Measurements from ENCODE around the gene CLDN34.

GRCh38 chrX:10015355-10015722, 48.2 kb downstream of the CLDN34 start:
- TF ChIP-seq, protein P1, sequence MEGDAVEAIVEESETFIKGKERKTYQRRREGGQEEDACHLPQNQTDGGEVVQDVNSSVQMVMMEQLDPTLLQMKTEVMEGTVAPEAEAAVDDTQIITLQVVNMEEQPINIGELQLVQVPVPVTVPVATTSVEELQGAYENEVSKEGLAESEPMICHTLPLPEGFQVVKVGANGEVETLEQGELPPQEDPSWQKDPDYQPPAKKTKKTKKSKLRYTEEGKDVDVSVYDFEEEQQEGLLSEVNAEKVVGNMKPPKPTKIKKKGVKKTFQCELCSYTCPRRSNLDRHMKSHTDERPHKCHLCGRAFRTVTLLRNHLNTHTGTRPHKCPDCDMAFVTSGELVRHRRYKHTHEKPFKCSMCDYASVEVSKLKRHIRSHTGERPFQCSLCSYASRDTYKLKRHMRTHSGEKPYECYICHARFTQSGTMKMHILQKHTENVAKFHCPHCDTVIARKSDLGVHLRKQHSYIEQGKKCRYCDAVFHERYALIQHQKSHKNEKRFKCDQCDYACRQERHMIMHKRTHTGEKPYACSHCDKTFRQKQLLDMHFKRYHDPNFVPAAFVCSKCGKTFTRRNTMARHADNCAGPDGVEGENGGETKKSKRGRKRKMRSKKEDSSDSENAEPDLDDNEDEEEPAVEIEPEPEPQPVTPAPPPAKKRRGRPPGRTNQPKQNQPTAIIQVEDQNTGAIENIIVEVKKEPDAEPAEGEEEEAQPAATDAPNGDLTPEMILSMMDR (IDR thresholded peaks at IDR 0.05), result no peak
- no peak for TF ChIP-seq POLR2A (IDR thresholded peaks at IDR 0.05)
